Lower leg skin (tissue), 4 donors: ENCODE results near the gene FOXP1. TPM values are rescaled to one million over a fixed set of nuclear protein-coding genes. Genes with fewer than 3 reads are reported as not detected.

Experiments
- DNase-seq, 2 donors: peaks; one replicate each; pipeline ENCODE4 v3.0.0-alpha.2; 2019; ENCODE audit warnings: low spot score in 2 of 2
- H3K4me3 ChIP-seq: fragments of 200-600 bp; sonication (generic); 2 replicates; pipeline ENCODE4 v1.5.1; 2017; ENCODE audit warnings: mild to moderate bottlenecking, low read depth; ENCODE audit not compliant: poor library complexity, severe bottlenecking
- CTCF ChIP-seq, 3 donors: fragments of 450-650 bp; IDR thresholded peaks; one replicate each; pipeline ENCODE4 v1.5.1; 2016; ENCODE audit warnings: antibody characterized with exemption in 3 of 3, mild to moderate bottlenecking in 3 of 3, moderate library complexity in 2 of 3
- POLR2A ChIP-seq, 2 donors: fragments of 450-650 bp; IDR thresholded peaks; one replicate each; pipeline ENCODE4 v1.6.1; 2016 to 2017; ENCODE audit warnings: antibody characterized with exemption in 2 of 2, mild to moderate bottlenecking in 1 of 2, moderate library complexity in 1 of 2
- WGBS, 2 donors: methylation state at CpG; one replicate each; pipeline ENCODE4 v1.1.5; 2018; 5-methylcytosine and 5-hydroxymethylcytosine counted together
- intact Hi-C: fragments of 100-400 bp; cut with DNase I; formaldehyde crosslinking; loops from one replicate; pipeline ENCODE4 v1.15.0; 2023; ENCODE audit warnings: low total_unique reads
- total RNA-seq, 4 donors: library from RNA; depleted of rRNA; stranded (reverse); fragments of >200 nt; gene quantifications; one replicate each; pipeline ENCODE4 v1.1.0, GENCODE V29; 2016

Gene FOXP1
- total RNA-seq, 4 donors from 2014 or later: 46.6 to 66.6 (median 55.2) TPM

DNA sequence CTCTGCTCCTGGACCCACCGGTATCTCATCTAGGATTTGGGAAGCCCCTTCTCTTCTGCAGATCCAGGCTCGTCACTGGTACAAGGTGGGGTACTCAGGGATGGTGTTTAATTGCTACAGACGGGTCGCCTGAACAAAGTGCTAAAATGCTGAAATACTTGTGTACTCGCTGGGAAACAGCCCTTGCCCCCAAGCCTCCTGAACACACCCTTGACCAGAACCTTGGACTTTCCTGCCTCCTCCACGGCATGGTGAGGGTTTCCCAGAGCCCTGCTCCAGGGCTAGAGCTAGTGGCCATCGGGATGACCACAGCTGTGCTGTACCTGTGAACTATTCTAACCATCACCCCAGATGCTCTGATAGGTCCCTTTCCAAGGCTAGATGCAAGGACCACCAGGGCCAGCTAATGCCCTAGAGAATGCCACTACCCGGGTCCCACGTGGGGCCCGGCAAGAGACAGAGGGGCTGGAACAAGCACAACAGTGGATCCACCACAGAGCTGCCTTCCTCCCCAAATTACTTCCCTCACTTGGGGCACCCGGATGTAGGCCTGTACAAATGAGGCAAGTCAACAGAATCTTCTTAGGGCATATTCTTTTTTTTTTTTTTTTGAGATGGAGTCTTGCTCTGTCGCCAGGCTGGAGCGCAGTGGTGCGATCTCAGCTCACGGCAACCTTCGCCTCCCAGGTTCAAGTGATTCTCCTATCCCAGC, 267.3 kb downstream of the FOXP1 start:
- intact Hi-C loops: no loop called here
- TF ChIP-seq POLR2A (IDR thresholded peaks at IDR 0.05): no peak
- no peak for TF ChIP-seq CTCF (IDR thresholded peaks at IDR 0.05)
- WGBS, 2 donors: 95 to 97% methylated on average over 15 to 16 of the region's 16 CpGs
- H3K4me3 ChIP-seq: no peak overlapping the region
- no peak for DNase-seq

DNA sequence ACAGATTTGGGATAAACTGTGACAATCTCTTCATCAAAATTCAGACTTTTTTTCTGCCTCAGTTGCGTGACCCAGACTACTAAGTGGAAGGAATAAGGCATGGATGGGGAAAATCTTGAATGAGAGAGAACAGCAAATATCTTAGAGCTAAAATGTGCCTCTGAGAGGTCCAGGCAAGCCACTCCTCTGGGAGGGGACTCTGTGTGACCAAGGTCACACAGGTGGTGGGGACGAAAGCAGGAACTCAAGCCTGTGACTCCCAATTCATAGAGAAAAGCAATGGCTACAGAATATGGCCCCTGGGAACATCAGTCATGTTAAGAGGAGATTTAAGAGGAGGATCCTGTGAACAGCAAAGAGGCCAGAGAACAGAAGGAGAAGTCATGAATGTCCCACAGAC, 268.1 kb downstream of the FOXP1 start:
- no peak for TF ChIP-seq POLR2A (IDR thresholded peaks at IDR 0.05)
- no peak for TF ChIP-seq CTCF (IDR thresholded peaks at IDR 0.05)
- H3K4me3 ChIP-seq: no peak overlapping the region
- DNase-seq: no peak
- intact Hi-C loops: no loop called here
- WGBS, 2 donors: 89 to 94% methylated on average over 2 of the region's 2 CpGs

GRCh38 chr3:71313844-71314243, 269.7 kb downstream of the FOXP1 start:
- DNase-seq: no peak
- H3K4me3 ChIP-seq: no peak overlapping the region
- intact Hi-C loops: no loop called here
- TF ChIP-seq CTCF (IDR thresholded peaks at IDR 0.05): no peak
- TF ChIP-seq POLR2A (IDR thresholded peaks at IDR 0.05): no peak
- WGBS, 2 donors: 99 to 100% methylated on average over 2 of the region's 2 CpGs

DNA sequence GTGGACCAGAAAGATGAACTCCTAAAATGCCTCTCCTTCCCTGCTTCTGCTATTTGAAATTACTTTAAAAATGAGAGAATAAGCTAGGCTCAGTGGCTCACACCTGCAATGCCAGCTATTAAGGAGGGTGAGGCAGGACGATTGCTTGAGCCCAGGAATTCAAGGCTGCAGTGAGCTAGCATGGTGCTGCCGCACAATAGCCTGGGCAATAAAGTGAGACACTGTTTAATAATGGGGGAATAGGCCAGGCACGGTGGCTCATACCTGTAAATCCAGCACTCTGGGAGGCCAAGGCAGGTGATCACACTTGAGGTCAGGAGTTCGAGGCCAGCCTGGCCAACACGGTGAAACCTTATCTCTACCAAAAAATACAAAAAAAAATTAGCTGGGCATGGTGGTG, 271.1 kb downstream of the FOXP1 start:
- TF ChIP-seq POLR2A (IDR thresholded peaks at IDR 0.05) (no peak), CTCF (IDR thresholded peaks at IDR 0.05) (no peak)
- no peak overlapping the region for H3K4me3 ChIP-seq
- DNase-seq: no peak
- WGBS, 2 donors: 87 to 90% methylated on average over 5 of the region's 5 CpGs
- intact Hi-C loops: no loop called here

- intact Hi-C loops: no loop called here
- WGBS, 2 donors: 80 to 86% methylated on average over 3 of the region's 3 CpGs
- no peak for TF ChIP-seq POLR2A (IDR thresholded peaks at IDR 0.05)
- no peak for TF ChIP-seq CTCF (IDR thresholded peaks at IDR 0.05)
Observed at GRCh38 chr3:71311661-71312046, 271.9 kb downstream of the FOXP1 start.

More at GRCh38 chr3:71311661-71312046, 271.9 kb downstream of the FOXP1 start:
- H3K4me3 ChIP-seq: no peak overlapping the region
- DNase-seq: no peak
